ENCODE results near the gene TMSB15B.

DNA sequence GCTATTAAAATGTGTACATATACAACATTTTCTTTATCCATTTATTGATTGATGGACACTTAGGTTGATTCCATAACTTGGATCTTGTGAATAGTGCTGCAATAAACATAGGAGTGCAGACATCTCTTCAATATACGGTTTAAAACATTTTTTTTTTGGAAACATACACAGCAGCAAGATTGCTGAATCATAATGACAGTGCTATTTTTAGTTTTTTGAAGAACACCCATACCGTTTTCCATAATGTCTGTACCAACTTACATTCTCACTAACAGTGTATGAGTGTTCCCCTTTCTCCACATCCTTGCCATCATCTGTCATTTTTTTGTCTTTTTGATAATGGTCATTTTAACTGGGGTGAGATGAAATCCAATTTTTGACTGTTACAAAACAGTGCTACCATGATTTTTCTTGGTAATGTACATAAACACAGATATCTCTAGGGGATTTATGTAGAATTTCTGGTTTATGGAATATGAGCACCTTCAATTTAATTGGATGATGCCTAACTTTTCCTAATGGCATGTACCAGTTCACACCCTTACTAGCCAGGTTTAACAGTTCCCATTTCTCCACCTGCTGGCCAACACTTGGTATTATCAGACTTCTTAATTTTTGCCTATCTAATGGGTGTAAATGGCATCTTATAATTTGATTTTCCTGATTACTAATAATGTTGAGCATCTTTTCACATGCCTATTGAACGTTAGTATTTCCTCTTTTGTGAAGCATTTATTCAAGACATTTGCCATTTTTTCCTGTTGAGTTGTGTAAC lies 21.0 kb upstream of the TMSB15B start:
- no peak for TF ChIP-seq EZH2 (IDR thresholded peaks at IDR 0.05; ENCODE audit: insufficient read depth, low read length)
- TF ChIP-seq CTCF (IDR thresholded peaks at IDR 0.05; ENCODE audit: insufficient read depth, low read depth, low read length): no peak
